ENCODE data around the gene RNF215. TPM values are rescaled to one million over a fixed set of nuclear protein-coding genes. Genes with fewer than 3 reads are reported as not detected.

RNF215 gene
- total RNA-seq, 1 donor from 2014 or later: 32.5 TPM

DNA sequence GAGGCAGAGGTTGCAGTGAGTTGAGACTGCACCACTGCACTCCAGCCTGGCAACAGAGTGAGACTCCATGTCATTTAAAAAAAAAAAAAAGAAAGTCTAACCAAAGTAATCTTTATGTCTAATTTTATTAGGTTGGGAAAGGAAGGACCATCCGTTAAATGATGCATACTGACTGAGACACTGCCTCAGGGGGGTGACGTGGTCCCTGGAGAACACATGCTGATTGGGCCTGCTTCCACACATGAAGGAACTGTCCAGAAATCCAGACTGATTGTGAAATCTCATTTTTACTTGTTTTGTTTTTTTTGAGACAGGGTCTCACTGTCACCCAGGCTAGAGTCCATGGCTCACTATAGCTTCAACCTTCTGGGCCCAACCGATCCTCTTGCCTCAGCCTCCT, 36.0 kb downstream of the RNF215 start:
- Mint-ChIP-seq H3K4me1 (ENCODE audit: low read depth) (peaks cover 17% of the 10 kb centered on the region), H3K4me3 (ENCODE audit: low read depth) (no peak overlapping the region), H3K27ac (no peak overlapping the region), H3K36me3 (ENCODE audit: insufficient read depth) (peaks cover 21% of the 10 kb centered on the region), H3K9me3 (ENCODE audit: low read depth) (no peaks in the 10 kb centered on the region), H3K27me3 (no peaks in the 10 kb centered on the region)
- TF ChIP-seq, protein P1, sequence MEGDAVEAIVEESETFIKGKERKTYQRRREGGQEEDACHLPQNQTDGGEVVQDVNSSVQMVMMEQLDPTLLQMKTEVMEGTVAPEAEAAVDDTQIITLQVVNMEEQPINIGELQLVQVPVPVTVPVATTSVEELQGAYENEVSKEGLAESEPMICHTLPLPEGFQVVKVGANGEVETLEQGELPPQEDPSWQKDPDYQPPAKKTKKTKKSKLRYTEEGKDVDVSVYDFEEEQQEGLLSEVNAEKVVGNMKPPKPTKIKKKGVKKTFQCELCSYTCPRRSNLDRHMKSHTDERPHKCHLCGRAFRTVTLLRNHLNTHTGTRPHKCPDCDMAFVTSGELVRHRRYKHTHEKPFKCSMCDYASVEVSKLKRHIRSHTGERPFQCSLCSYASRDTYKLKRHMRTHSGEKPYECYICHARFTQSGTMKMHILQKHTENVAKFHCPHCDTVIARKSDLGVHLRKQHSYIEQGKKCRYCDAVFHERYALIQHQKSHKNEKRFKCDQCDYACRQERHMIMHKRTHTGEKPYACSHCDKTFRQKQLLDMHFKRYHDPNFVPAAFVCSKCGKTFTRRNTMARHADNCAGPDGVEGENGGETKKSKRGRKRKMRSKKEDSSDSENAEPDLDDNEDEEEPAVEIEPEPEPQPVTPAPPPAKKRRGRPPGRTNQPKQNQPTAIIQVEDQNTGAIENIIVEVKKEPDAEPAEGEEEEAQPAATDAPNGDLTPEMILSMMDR (IDR thresholded peaks at IDR 0.05; ENCODE audit: unreplicated experiment): no peak
- no peak for DNase-seq (ENCODE audit: low spot score, unreplicated experiment)

DNA sequence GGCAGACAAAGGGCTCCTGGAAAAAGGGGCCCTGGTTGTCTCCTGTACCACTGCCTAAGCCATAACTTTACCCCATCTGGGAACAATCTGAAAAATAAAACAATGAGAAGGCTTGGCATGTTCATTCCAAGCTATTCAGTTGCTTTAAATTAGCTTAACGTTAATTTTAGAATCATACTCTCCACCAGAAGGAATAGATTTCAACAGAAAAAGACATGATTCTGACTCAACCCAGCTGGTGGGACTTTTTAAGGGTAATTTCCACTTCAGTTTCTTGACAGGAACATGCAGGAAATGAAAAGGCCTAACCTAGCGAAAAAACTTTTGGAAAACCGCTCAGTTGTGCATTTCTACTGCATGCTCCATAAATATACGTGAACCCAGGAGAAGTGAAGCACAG, 38.4 kb downstream of the RNF215 start:
- no peak for DNase-seq (ENCODE audit: low spot score, unreplicated experiment)
- TF ChIP-seq, protein P1 (IDR thresholded peaks at IDR 0.05; ENCODE audit: unreplicated experiment): no peak
- Mint-ChIP-seq H3K36me3 (ENCODE audit: insufficient read depth) (peaks cover 22% of the 10 kb centered on the region), H3K27ac (peak overlapping the region; percentile 27), H3K4me3 (ENCODE audit: low read depth) (no peak overlapping the region), H3K9me3 (ENCODE audit: low read depth) (no peaks in the 10 kb centered on the region), H3K27me3 (no peaks in the 10 kb centered on the region), H3K4me1 (ENCODE audit: low read depth) (no peaks in the 10 kb centered on the region)

DNA sequence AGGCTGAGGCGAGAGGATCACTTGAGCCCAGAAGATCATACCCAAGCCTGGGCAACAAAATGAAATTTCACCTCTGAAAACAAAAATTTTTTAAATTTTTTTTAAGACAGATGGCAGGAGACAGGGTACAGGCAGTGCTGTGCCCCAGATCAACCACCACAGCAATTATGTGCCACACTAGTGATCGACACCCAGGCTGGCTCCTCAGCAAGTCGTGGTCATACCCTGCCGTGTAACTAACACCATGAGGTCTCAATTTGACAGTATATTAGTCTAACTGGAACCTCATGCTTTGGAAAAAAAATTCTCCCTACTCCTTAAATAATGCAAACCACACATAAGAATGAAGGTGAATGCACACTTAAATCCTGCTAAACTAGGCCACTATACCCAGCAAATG, 38.8 kb downstream of the RNF215 start:
- H3K36me3 Mint-ChIP-seq (ENCODE audit: insufficient read depth): peaks cover 23% of the 10 kb centered on the region
- H3K9me3 Mint-ChIP-seq (ENCODE audit: low read depth): no peaks in the 10 kb centered on the region
- H3K27me3 Mint-ChIP-seq: no peaks in the 10 kb centered on the region
- no peaks in the 10 kb centered on the region for H3K4me1 Mint-ChIP-seq (ENCODE audit: low read depth)
- TF ChIP-seq, protein P1 (IDR thresholded peaks at IDR 0.05; ENCODE audit: unreplicated experiment): no peak
- peak overlapping the region; percentile 27 for H3K27ac Mint-ChIP-seq
- DNase-seq (ENCODE audit: low spot score, unreplicated experiment): no peak
- H3K4me3 Mint-ChIP-seq (ENCODE audit: low read depth): no peak overlapping the region

DNA sequence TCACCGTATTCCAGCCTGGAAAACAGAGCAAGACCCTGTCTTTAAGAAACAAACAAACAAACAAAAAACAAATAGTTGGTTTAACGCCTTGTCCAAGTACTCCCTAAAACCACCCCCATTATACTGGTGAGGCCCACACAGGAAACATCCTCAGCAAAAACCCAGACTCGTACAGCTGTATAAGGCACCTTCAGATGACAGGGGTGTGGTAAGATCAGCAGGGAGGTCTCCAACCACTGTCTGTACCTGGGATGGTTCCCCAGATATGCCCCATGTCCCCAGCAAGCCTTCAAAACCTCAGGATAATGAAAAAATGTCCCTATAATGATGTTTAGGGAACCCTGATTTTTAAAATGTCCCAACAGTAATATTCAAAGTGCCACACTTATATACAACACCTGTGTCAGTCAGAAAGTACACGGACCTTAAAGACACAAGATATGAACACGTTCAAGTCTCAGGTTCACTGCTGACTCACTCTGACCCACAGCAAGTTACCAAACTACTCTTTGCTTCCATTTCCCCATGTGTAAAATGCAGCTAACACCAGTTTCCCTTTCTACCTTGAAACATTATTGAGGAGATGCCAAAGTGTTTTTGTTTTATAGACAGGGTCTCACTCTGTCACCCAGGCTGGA, 39.8 kb downstream of the RNF215 start:
- Mint-ChIP-seq H3K27me3 (no peaks in the 10 kb centered on the region), H3K9me3 (ENCODE audit: low read depth) (no peaks in the 10 kb centered on the region), H3K36me3 (ENCODE audit: insufficient read depth) (peaks cover 28% of the 10 kb centered on the region), H3K4me1 (ENCODE audit: low read depth) (no peaks in the 10 kb centered on the region), H3K27ac (no peak overlapping the region), H3K4me3 (ENCODE audit: low read depth) (no peak overlapping the region)
- TF ChIP-seq, protein P1 (IDR thresholded peaks at IDR 0.05; ENCODE audit: unreplicated experiment): no peak
- no peak for DNase-seq (ENCODE audit: low spot score, unreplicated experiment)

DNA sequence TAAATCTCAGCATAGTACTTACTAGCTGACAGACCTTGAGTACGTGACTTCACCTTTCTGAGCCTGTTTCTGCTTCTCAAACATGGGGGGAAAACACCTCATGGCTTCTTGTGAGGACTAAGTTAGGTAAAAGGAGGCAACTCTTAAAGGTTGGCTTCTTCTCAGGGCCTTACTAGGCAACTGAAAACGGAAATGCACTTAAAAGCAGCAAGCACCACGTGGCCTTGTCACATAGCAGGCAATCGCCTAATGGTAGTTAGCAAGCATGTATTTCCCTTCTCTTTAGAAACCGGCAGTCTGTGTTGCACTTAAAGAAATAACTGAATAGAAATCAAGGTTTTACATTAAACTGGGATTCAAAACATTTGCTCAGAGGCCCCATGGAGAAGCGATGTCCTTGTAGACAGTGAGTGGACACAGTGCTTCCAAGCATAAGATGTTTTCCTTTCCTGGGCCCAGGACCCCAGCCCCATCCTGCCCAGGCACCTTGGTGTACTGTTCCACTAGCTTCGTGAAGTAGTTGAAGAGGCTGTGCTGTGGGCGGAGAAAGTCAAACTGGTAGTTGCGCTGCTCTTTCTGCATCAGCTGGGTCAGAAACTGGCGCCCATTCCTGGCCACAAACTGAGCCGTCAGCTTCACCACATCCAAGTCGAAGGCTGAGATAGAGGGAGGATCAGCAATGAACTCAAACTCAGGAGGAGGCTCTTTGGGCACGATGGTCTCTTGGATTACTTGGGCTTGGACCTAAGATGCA, 42.6 kb downstream of the RNF215 start:
- Mint-ChIP-seq H3K4me3 (ENCODE audit: low read depth) (no peak overlapping the region), H3K4me1 (ENCODE audit: low read depth) (no peaks in the 10 kb centered on the region), H3K9me3 (ENCODE audit: low read depth) (no peaks in the 10 kb centered on the region), H3K27me3 (no peaks in the 10 kb centered on the region), H3K27ac (no peak overlapping the region), H3K36me3 (ENCODE audit: insufficient read depth) (peaks cover 22% of the 10 kb centered on the region)
- no peak for DNase-seq (ENCODE audit: low spot score, unreplicated experiment)
- TF ChIP-seq, protein P1 (IDR thresholded peaks at IDR 0.05; ENCODE audit: unreplicated experiment): no peak
